ENCODE data around the gene DOHH.

Gene DOHH

GRCh38 chr19:3467437-3468198 lies 32.9 kb downstream of the DOHH start:
- no peak for TF ChIP-seq CTCF (IDR thresholded peaks at IDR 0.05; ENCODE audit: extremely low read depth, insufficient read depth, missing control alignments)
- no peak for DNase-seq (ENCODE audit: low spot score)
- in situ Hi-C loops (cut with MboI; ENCODE audit: low pct_unique_long_range_greater_than_20kb, low sequenced_read_pairs, unreplicated experiment), result no loop called here

- no peak for TF ChIP-seq CTCF (IDR thresholded peaks at IDR 0.05; ENCODE audit: extremely low read depth, insufficient read depth, missing control alignments)
- in situ Hi-C loops (cut with MboI; ENCODE audit: low pct_unique_long_range_greater_than_20kb, low sequenced_read_pairs, unreplicated experiment), result no loop called here
- no peak for DNase-seq (ENCODE audit: low spot score)
Observed at GRCh38 chr19:3466635-3467034, 33.8 kb downstream of the DOHH start.

- DNase-seq (ENCODE audit: low spot score), result no peak
- no peak for TF ChIP-seq CTCF (IDR thresholded peaks at IDR 0.05; ENCODE audit: extremely low read depth, insufficient read depth, missing control alignments)
- in situ Hi-C loops (cut with MboI; ENCODE audit: low pct_unique_long_range_greater_than_20kb, low sequenced_read_pairs, unreplicated experiment), result no loop called here
Observed at GRCh38 chr19:3465552-3465951, 34.9 kb downstream of the DOHH start.

- in situ Hi-C loops (cut with MboI; ENCODE audit: low pct_unique_long_range_greater_than_20kb, low sequenced_read_pairs, unreplicated experiment), result no loop called here
- DNase-seq (ENCODE audit: low spot score), result no peak
- TF ChIP-seq CTCF (IDR thresholded peaks at IDR 0.05; ENCODE audit: extremely low read depth, insufficient read depth, missing control alignments), result no peak
Observed at GRCh38 chr19:3464587-3465235, 35.8 kb downstream of the DOHH start.

GRCh38 chr19:3463714-3464586 lies 36.5 kb downstream of the DOHH start:
- no peak for TF ChIP-seq CTCF (IDR thresholded peaks at IDR 0.05; ENCODE audit: extremely low read depth, insufficient read depth, missing control alignments)
- no peak for DNase-seq (ENCODE audit: low spot score)
- in situ Hi-C loops (cut with MboI; ENCODE audit: low pct_unique_long_range_greater_than_20kb, low sequenced_read_pairs, unreplicated experiment), result no loop called here

- in situ Hi-C loops (cut with MboI; ENCODE audit: low pct_unique_long_range_greater_than_20kb, low sequenced_read_pairs, unreplicated experiment), result no loop called here
- no peak for TF ChIP-seq CTCF (IDR thresholded peaks at IDR 0.05; ENCODE audit: extremely low read depth, insufficient read depth, missing control alignments)
- DNase-seq (ENCODE audit: low spot score), result no peak
Observed at GRCh38 chr19:3462991-3463713, 37.3 kb downstream of the DOHH start.
